Spleen (tissue), 11 donors: ENCODE measurements around the gene ATP5F1E. TPM values are rescaled to one million over a fixed set of nuclear protein-coding genes. Genes with fewer than 3 reads are reported as not detected.

Experiments used
- DNase-seq: peaks from one replicate; pipeline ENCODE4 v3.0.0-alpha.2; 2020
- H3K27ac ChIP-seq, 8 donors: fragments of 200-600 bp; sonication (generic) in 7 of 8; 1 replicate in 4 of 8; 2 replicates in 4 of 8; pipeline versions ENCODE4 v1.5.0 to v1.8.0; 2016 to 2021; ENCODE audit warnings: inconsistent platforms in 4 of 8, mild to moderate bottlenecking in 4 of 8, moderate library complexity in 1 of 8
- H3K27me3 ChIP-seq, 7 donors: fragments of 200-600 bp; sonication (generic) in 6 of 7; replicated peaks in 1 of 7; 1 replicate in 4 of 7; 2 replicates in 3 of 7; pipeline versions ENCODE4 v1.5.0 to v1.8.0; 2016 to 2021; ENCODE audit warnings: inconsistent platforms in 3 of 7, mild to moderate bottlenecking in 1 of 7
- H3K36me3 ChIP-seq, 6 donors: fragments of 200-600 bp; sonication (generic) in 5 of 6; 1 replicate in 4 of 6; 2 replicates in 2 of 6; pipeline versions ENCODE4 v1.5.0 to v1.8.0; 2016 to 2021; ENCODE audit warnings: inconsistent platforms in 2 of 6
- H3K4me1 ChIP-seq, 6 donors: fragments of 200-600 bp; sonication (generic) in 5 of 6; 1 replicate in 3 of 6; 2 replicates in 3 of 6; pipeline versions ENCODE4 v1.5.0 to v1.8.0; 2016 to 2021; ENCODE audit warnings: inconsistent platforms in 3 of 6
- H3K4me3 ChIP-seq, 8 donors: fragments of 200-600 bp; sonication (generic) in 7 of 8; 1 replicate in 4 of 8; 2 replicates in 4 of 8; pipeline versions ENCODE4 v1.5.0 to v1.8.0; 2016 to 2021; ENCODE audit warnings: inconsistent platforms in 4 of 8, mild to moderate bottlenecking in 4 of 8, moderate library complexity in 2 of 8
- H3K9me3 ChIP-seq, 8 donors: fragments of 200-600 bp; sonication (generic) in 7 of 8; 1 replicate in 4 of 8; 2 replicates in 4 of 8; pipeline versions ENCODE4 v1.5.0 to v1.8.0; 2016 to 2021; ENCODE audit warnings: inconsistent platforms in 4 of 8
- POLR2A ChIP-seq, 3 donors: fragments of 450-650 bp; IDR thresholded peaks; one replicate each; pipeline ENCODE4 v1.5.1; 2017; ENCODE audit warnings: antibody characterized with exemption in 3 of 3, mild to moderate bottlenecking in 1 of 3
- POLR2AphosphoS5 ChIP-seq, 3 donors: sonication (generic); formaldehyde crosslinking; IDR thresholded peaks; one replicate each; pipeline ENCODE4 v1.5.1; 2017; ENCODE audit warnings: antibody characterized with exemption in 3 of 3
- WGBS, 5 donors: extraction: QIAGEN DNeasy Blood & Tissue Kit in 3 of 5; methylation state at CpG; one replicate each; pipeline versions ENCODE4 v1.1.5 to v1.1.7; 2013 to 2018; 5-methylcytosine and 5-hydroxymethylcytosine counted together
- intact Hi-C: fragments of 100-400 bp; cut with DNase I; formaldehyde crosslinking; loops from one replicate; pipeline ENCODE4 v1.15.0; 2023; ENCODE audit warnings: low total_unique reads
- polyA plus RNA-seq, 3 donors: library from polyadenylated mRNA; stranded (reverse); fragments of 200-250 nt; gene quantifications; one replicate each; pipeline ENCODE4 v1.2.1, GENCODE V29; 2013
- total RNA-seq, 7 donors: library from RNA; depleted of rRNA in 3 of 7; stranded (reverse); fragments of >200 nt in 3 of 7; fragmentation: NEBNext Ultra II Directional in 4 of 7; extraction: Animal tissue kit (Norgen Biotek cat#: 25700) in 4 of 7; gene quantifications; one replicate each; pipeline versions ENCODE4 v1.1.0 to v1.2.1, GENCODE V29; 2016 to 2021
- TF ChIP-seq, protein P1 (sequence below), 11 experiments: fragments of 200-600 bp in 7 of 11; fragments of 450-650 bp in 4 of 11; sonication (generic) in 4 of 11; IDR thresholded peaks in 8 of 11; conservative IDR thresholded peaks in 3 of 11; 1 replicate in 7 of 11; 2 replicates in 4 of 11; pipeline versions ENCODE4 v1.4.0 to v1.8.0; 2016 to 2021; ENCODE audit warnings: antibody characterized with exemption in 11 of 11, inconsistent platforms in 4 of 11, mild to moderate bottlenecking in 1 of 11
- donor health status: healthy with polysubstance abuse.
- donor health status: DM: no; HTN: no; CAD: no; lungs with moderate emphysema.
- donor health status: DM: no; HTN: no; CAD: no.
- donor health status: Bipolar disorder and iron deficiency.
- donor health status: healthy.
- donor health status: DM: no; HTN: no; CAD: no.
- donor health status: DM: yes; HTN: yes; CAD: no.

Gene ATP5F1E
- total and polyA plus RNA-seq, 10 donors, result 24.2 to 71.1 (median 64.9) TPM

DNA sequence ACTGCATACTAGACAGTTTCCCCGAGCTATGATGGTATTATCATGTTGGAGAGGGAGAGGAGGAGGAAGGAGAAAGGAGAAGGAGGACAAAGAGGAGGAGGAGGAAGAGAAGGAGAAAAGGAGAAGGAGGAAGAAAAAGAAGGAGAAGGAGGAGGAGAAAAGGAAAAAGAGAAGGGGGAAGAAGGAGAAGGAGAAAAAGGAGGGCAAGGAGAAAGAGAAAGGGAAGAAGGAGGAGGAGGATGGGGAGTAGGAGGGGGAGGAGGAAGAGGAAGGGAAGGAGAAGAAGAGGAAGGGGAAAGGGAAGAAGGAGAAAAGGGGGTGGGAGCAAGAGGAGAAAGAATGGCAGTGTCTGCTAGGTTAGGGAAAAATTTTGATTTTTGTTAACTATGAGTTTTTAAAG is 45.6 kb upstream of the ATP5F1E start:
- Histone ChIP-seq H3K4me1 (peaks cover 0 to 7% (median 0%) of the 10 kb centered on the region in 6 donors), H3K27me3 (peaks cover 0 to 4% (median 0%) of the 10 kb centered on the region in 7 donors), H3K27ac (no peak overlapping the region), H3K36me3 (no peaks in the 10 kb centered on the region), H3K9me3 (no peaks in the 10 kb centered on the region), H3K4me3 (no peak overlapping the region)
- 38 to 53% (median 40%) methylated on average over 1 of the region's 1 CpG for WGBS, 5 donors
- intact Hi-C loops, result no loop called here
- no peak for DNase-seq
- TF ChIP-seq POLR2A (IDR thresholded peaks at IDR 0.05) (no peak), POLR2AphosphoS5 (IDR thresholded peaks at IDR 0.05) (no peak)
- TF ChIP-seq, protein P1, sequence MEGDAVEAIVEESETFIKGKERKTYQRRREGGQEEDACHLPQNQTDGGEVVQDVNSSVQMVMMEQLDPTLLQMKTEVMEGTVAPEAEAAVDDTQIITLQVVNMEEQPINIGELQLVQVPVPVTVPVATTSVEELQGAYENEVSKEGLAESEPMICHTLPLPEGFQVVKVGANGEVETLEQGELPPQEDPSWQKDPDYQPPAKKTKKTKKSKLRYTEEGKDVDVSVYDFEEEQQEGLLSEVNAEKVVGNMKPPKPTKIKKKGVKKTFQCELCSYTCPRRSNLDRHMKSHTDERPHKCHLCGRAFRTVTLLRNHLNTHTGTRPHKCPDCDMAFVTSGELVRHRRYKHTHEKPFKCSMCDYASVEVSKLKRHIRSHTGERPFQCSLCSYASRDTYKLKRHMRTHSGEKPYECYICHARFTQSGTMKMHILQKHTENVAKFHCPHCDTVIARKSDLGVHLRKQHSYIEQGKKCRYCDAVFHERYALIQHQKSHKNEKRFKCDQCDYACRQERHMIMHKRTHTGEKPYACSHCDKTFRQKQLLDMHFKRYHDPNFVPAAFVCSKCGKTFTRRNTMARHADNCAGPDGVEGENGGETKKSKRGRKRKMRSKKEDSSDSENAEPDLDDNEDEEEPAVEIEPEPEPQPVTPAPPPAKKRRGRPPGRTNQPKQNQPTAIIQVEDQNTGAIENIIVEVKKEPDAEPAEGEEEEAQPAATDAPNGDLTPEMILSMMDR (IDR thresholded peaks at IDR 0.05 in 8 of 11, conservative IDR thresholded peaks at IDR 0.05 in 3 of 11), result no peak

DNA sequence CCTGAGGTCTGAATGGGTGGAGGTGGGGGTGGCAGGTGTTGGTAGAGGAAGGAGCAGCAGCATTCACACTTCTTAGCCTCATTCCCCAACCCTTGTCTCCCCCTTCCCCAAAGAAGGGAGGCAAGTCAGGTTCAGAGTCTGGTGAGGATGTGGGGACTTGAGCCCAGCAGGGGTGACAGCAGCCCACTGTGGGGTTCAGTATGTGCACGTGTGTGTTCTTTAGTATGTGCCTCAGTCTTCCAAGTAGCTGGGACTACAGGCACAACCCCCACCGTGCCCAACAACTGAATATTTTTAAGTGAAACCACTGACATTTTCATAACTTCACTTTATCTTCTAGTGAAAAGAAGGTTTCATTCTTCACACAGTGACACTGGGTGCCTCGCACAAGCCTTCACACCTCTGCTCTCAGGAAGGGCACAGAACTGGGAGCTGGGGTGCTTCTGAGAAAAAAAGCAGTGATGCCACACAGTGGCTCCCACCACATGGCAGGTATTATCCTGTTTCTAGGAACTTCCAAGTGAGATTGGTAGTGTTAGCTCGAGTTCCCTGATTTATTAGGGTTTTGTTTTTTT is 43.9 kb upstream of the ATP5F1E start:
- H3K27ac ChIP-seq, result no peak overlapping the region
- peaks cover 0 to 13% (median 3%) of the 10 kb centered on the region in 6 donors for H3K4me1 ChIP-seq
- WGBS, 5 donors, result 64 to 77% (median 71%) methylated on average over 4 of the region's 4 CpGs
- intact Hi-C loops, result no loop called here
- no peak for DNase-seq
- no peaks in the 10 kb centered on the region for H3K36me3 ChIP-seq
- H3K27me3 ChIP-seq, result peaks cover 0 to 4% (median 0%) of the 10 kb centered on the region in 7 donors
- no peak overlapping the region for H3K4me3 ChIP-seq
- no peaks in the 10 kb centered on the region for H3K9me3 ChIP-seq
- TF ChIP-seq, protein P1 (IDR thresholded peaks at IDR 0.05 in 8 of 11, conservative IDR thresholded peaks at IDR 0.05 in 3 of 11), result no peak
- TF ChIP-seq POLR2AphosphoS5 (IDR thresholded peaks at IDR 0.05) (no peak), POLR2A (IDR thresholded peaks at IDR 0.05) (no peak)

DNA sequence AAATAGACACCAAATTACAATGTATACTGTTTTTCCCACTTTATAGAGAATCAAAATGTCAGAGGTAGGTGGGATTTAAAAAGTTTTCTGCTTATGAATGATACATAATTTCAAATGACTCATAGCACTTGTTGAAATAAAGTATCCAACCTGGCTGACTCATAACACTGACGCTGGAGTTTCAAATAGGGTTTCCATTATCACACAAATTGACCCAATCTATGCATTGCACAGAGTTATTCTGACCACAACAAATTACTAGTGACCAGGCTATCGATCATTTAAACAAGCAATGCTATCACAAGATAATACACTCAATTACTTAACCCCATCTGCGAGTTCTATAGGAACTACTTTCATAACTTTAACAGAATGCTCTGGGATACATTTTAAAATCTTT is 42.3 kb upstream of the ATP5F1E start:
- TF ChIP-seq, protein P1 (IDR thresholded peaks at IDR 0.05 in 8 of 11, conservative IDR thresholded peaks at IDR 0.05 in 3 of 11), result no peak
- TF ChIP-seq POLR2A (IDR thresholded peaks at IDR 0.05) (no peak), POLR2AphosphoS5 (IDR thresholded peaks at IDR 0.05) (no peak)
- no peak overlapping the region for H3K27ac ChIP-seq
- intact Hi-C loops, result no loop called here
- H3K36me3 ChIP-seq, result no peaks in the 10 kb centered on the region
- H3K9me3 ChIP-seq, result no peaks in the 10 kb centered on the region
- no peak overlapping the region for H3K4me3 ChIP-seq
- 42 to 73% (median 43%) methylated on average over 3 of the region's 3 CpGs for WGBS, 5 donors
- DNase-seq, result no peak
- H3K4me1 ChIP-seq, result peaks cover 0 to 18% (median 6%) of the 10 kb centered on the region in 6 donors
- peaks cover 0 to 4% (median 0%) of the 10 kb centered on the region in 7 donors for H3K27me3 ChIP-seq

DNA sequence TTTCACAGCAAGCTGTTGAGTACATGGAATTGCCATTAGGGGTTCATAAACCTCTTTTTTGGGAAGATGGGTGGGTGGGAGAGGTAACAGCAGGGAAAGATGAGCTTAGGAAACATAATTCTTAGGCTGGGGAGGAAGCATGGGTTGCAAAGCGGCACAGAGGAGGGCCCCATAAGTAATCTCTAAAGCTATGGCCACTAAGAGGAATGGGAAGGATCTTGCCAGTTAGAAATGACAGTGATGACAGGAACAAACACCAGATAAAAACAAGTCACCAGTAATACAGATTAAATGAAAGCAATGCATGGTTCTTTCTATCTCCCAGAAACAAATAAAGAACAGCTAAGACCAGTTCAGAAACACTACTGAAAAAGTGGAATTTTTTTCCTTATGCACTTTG is 41.4 kb upstream of the ATP5F1E start:
- Histone ChIP-seq H3K4me3 (no peak overlapping the region), H3K27me3 (peaks cover 0 to 4% (median 0%) of the 10 kb centered on the region in 7 donors), H3K27ac (no peak overlapping the region), H3K4me1 (peaks cover 0 to 26% (median 6%) of the 10 kb centered on the region in 6 donors), H3K9me3 (no peaks in the 10 kb centered on the region), H3K36me3 (no peaks in the 10 kb centered on the region)
- no peak for DNase-seq
- intact Hi-C loops, result no loop called here
- TF ChIP-seq POLR2AphosphoS5 (IDR thresholded peaks at IDR 0.05), result no peak
- no peak for TF ChIP-seq POLR2A (IDR thresholded peaks at IDR 0.05)
- TF ChIP-seq, protein P1 (IDR thresholded peaks at IDR 0.05 in 8 of 11, conservative IDR thresholded peaks at IDR 0.05 in 3 of 11), result no peak
- WGBS, 5 donors, result 89 to 94% (median 92%) methylated on average over 1 of the region's 1 CpG
